ENCODE measurements around the gene PROC.

PROC gene

GRCh38 chr2:127463155-127463991 lies 45.1 kb downstream of the PROC start:
- DNase-seq (ENCODE audit: low read depth), result no peak

- DNase-seq (ENCODE audit: low read depth), result no peak
Measured at GRCh38 chr2:127464470-127465257, 46.4 kb downstream of the PROC start.

- no peak for DNase-seq (ENCODE audit: low read depth)
Measured at GRCh38 chr2:127465258-127465657, 47.0 kb downstream of the PROC start.

GRCh38 chr2:127469051-127469450 lies 50.8 kb downstream of the PROC start:
- no peak for DNase-seq (ENCODE audit: low read depth)

GRCh38 chr2:127469974-127470373 lies 51.7 kb downstream of the PROC start:
- no peak for DNase-seq (ENCODE audit: low read depth)

GRCh38 chr2:127471286-127471988 lies 53.2 kb downstream of the PROC start:
- no peak for DNase-seq (ENCODE audit: low read depth)

GRCh38 chr2:127472268-127472667 lies 54.0 kb downstream of the PROC start:
- no peak for DNase-seq (ENCODE audit: low read depth)

GRCh38 chr2:127475788-127476187 lies 57.6 kb downstream of the PROC start:
- DNase-seq (ENCODE audit: low read depth), result no peak

Measured in activated T-helper 9 cell treated with anti-CD3 and anti-CD28 coated beads, Interleukin-2, amount 50 U/mL, for 16 hours (primary cell).